WTC11 (cell line): Measurements from ENCODE around the gene CDIPT. TPM values are rescaled to one million over a fixed set of nuclear protein-coding genes. Genes with fewer than 3 reads are reported as not detected.
A peak's percentile ranks its signal among the peaks of the same experiment; 100 is the strongest.

Experiments used
- ATAC-seq: fragments of 200-7000 bp; cut with Tn5 transposase; 2 replicates; pipeline ENCODE4 v1.10.0; 2021; ENCODE audit warnings: mild to moderate bottlenecking, moderate library complexity
- CTCF ChIA-PET: fragments of 300-600 bp; sonication (Branson Sonifier 250); formaldehyde crosslinking; loops from one replicate; lab custom pipeline; 2021; ENCODE audit warnings: antibody characterized with exemption; lab: Charles Lee
- POLR2A ChIA-PET: fragments of 350-600 bp; sonication (Branson Sonifier 250); formaldehyde crosslinking; loops from one replicate; lab custom pipeline; 2021; ENCODE audit warnings: antibody characterized with exemption; lab: Charles Lee
- DNase-seq: peaks from one replicate; pipeline ENCODE4 v3.0.0; 2021; ENCODE audit warnings: low spot score
- H3K27ac Mint-ChIP-seq: 2 replicates; pipeline ENCODE4 v1.8.0; 2021; ENCODE audit warnings: mixed read lengths
- H3K27me3 Mint-ChIP-seq: 2 replicates; pipeline ENCODE4 v1.8.0; 2021; ENCODE audit warnings: low read depth, mild to moderate bottlenecking, moderate library complexity, mixed read lengths
- H3K36me3 Mint-ChIP-seq: 2 replicates; pipeline ENCODE4 v1.8.0; 2021; ENCODE audit warnings: mixed read lengths
- H3K4me1 Mint-ChIP-seq: 2 replicates; pipeline ENCODE4 v1.8.0; 2022; ENCODE audit warnings: mixed read lengths
- H3K4me3 Mint-ChIP-seq: 2 replicates; pipeline ENCODE4 v1.8.0; 2021; ENCODE audit warnings: mild to moderate bottlenecking, moderate library complexity, mixed read lengths
- H3K9me3 Mint-ChIP-seq: 2 replicates; pipeline ENCODE4 v1.8.0; 2021; ENCODE audit warnings: mixed read lengths
- CBFB ChIP-seq: sonication (generic); formaldehyde crosslinking; IDR thresholded peaks from 2 replicates; pipeline ENCODE4 v1.8.1; 2022; ENCODE audit warnings: mild to moderate bottlenecking, low read depth, missing genetic modification reagents
- ETV6 ChIP-seq: sonication (generic); formaldehyde crosslinking; IDR thresholded peaks from 2 replicates; pipeline ENCODE4 v1.8.1; 2022; ENCODE audit warnings: mild to moderate bottlenecking, missing genetic modification reagents
- GRHL2 ChIP-seq: fragments of 250-450 bp; sonication (Bioruptor Pico); IDR thresholded peaks from 2 replicates; pipeline ENCODE4 v1.8.0; 2022; ENCODE audit warnings: mild to moderate bottlenecking, moderate library complexity; ENCODE audit not compliant: insufficient replicate concordance, severe bottlenecking
- JUN ChIP-seq: sonication (generic); formaldehyde crosslinking; IDR thresholded peaks from 2 replicates; pipeline ENCODE4 v1.8.0; 2023; ENCODE audit warnings: mild to moderate bottlenecking, missing genetic modification reagents
- NR2C2 ChIP-seq: sonication (generic); formaldehyde crosslinking; IDR thresholded peaks from 2 replicates; pipeline ENCODE4 v1.8.0; 2022; ENCODE audit warnings: mild to moderate bottlenecking, missing genetic modification reagents
- NR3C1 ChIP-seq: sonication (generic); formaldehyde crosslinking; conservative IDR thresholded peaks from 2 replicates; pipeline ENCODE4 v1.8.1; 2023; ENCODE audit warnings: low read depth, mild to moderate bottlenecking, missing genetic modification reagents
- PREB ChIP-seq: sonication (generic); formaldehyde crosslinking; IDR thresholded peaks from 2 replicates; pipeline ENCODE4 v1.8.1; 2022; ENCODE audit warnings: mild to moderate bottlenecking, missing genetic modification reagents, moderate library complexity, borderline replicate concordance
- SMAD3 ChIP-seq: sonication (generic); formaldehyde crosslinking; IDR thresholded peaks from 2 replicates; pipeline ENCODE4 v1.8.0; 2022; ENCODE audit warnings: missing genetic modification reagents, mild to moderate bottlenecking, borderline replicate concordance
- ZNF121 ChIP-seq: sonication (generic); formaldehyde crosslinking; IDR thresholded peaks from 2 replicates; pipeline ENCODE4 v1.8.0; 2023; ENCODE audit warnings: missing genetic modification reagents
- ZNF281 ChIP-seq: sonication (generic); formaldehyde crosslinking; IDR thresholded peaks from 2 replicates; pipeline ENCODE4 v1.8.0; 2023; ENCODE audit warnings: mild to moderate bottlenecking, missing genetic modification reagents
- total RNA-seq: library from RNA; stranded (reverse); gene quantifications from 3 replicates; pipeline ENCODE4 v1.2.3, GENCODE V29; 2021
- TF ChIP-seq, protein P1 (sequence below): sonication (generic); formaldehyde crosslinking; conservative IDR thresholded peaks from 2 replicates; pipeline ENCODE4 v1.8.1; 2022; ENCODE audit warnings: mild to moderate bottlenecking, missing genetic modification reagents
- TF ChIP-seq, protein P2 (sequence below): sonication (generic); formaldehyde crosslinking; IDR thresholded peaks from 2 replicates; pipeline ENCODE4 v1.8.1; 2022; ENCODE audit warnings: low read depth, mild to moderate bottlenecking, moderate library complexity, missing genetic modification reagents, borderline replicate concordance
- TF ChIP-seq, protein P3 (sequence below): fragments of 250-450 bp; sonication (Bioruptor Pico); IDR thresholded peaks from 2 replicates; pipeline ENCODE4 v1.9.0; 2021; ENCODE audit warnings: mild to moderate bottlenecking, borderline replicate concordance

The CDIPT gene
- total RNA-seq, 1 experiment from 2014 or later, result 71.7 TPM

GRCh38 chr16:29908719-29909220 lies 45.7 kb upstream of the CDIPT start:
- ChIA-PET POLR2A (no interaction called here), CTCF (interaction anchor here (1.0 to 2.7 kb wide), 6 partner anchors 9 to 124 kb away, joined by 3 to 10 read pairs (median 3); partner anchors contain the start of genes ASPHD1 and SEZ6L2)
- peaks cover 8% of the 10 kb centered on the region for H3K4me1 Mint-ChIP-seq
- peaks cover 4% of the 10 kb centered on the region; the same call in 1 of the 2 replicates for H3K36me3 Mint-ChIP-seq
- DNase-seq (no peak), ATAC-seq (no peak)
- no peak overlapping the region for H3K27ac Mint-ChIP-seq
- H3K27me3 Mint-ChIP-seq, result no peaks in the 10 kb centered on the region
- TF ChIP-seq CBFB (CRISPR knock-in tag) (no peak), ZNF121 (CRISPR knock-in tag) (peak; percentile 79)
- no peak overlapping the region for H3K4me3 Mint-ChIP-seq
- H3K9me3 Mint-ChIP-seq, result no peaks in the 10 kb centered on the region

- peak overlapping the region; percentile 87; the same call in 1 of the 2 replicates for H3K27ac Mint-ChIP-seq
- CTCF ChIA-PET, result interaction anchor here (1.0 to 2.7 kb wide), 3 partner anchors 8 to 35 kb away, joined by 3 to 10 read pairs (median 3); partner anchors contain the start of genes ASPHD1 and SEZ6L2
- H3K4me3 Mint-ChIP-seq, result no peak overlapping the region
- peaks cover 12% of the 10 kb centered on the region for H3K4me1 Mint-ChIP-seq
- H3K36me3 Mint-ChIP-seq, result peaks cover 4% of the 10 kb centered on the region; the same call in 1 of the 2 replicates
- no peak for DNase-seq
- ATAC-seq, result no peak
- H3K27me3 Mint-ChIP-seq, result no peaks in the 10 kb centered on the region
- H3K9me3 Mint-ChIP-seq, result no peaks in the 10 kb centered on the region
- TF ChIP-seq, protein P1, sequence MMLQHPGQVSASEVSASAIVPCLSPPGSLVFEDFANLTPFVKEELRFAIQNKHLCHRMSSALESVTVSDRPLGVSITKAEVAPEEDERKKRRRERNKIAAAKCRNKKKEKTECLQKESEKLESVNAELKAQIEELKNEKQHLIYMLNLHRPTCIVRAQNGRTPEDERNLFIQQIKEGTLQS (CRISPR knock-in tag), result no peak
- TF ChIP-seq NR3C1 (no peak), PREB (CRISPR knock-in tag) (no peak), ETV6 (no peak)
- TF ChIP-seq, protein P2, sequence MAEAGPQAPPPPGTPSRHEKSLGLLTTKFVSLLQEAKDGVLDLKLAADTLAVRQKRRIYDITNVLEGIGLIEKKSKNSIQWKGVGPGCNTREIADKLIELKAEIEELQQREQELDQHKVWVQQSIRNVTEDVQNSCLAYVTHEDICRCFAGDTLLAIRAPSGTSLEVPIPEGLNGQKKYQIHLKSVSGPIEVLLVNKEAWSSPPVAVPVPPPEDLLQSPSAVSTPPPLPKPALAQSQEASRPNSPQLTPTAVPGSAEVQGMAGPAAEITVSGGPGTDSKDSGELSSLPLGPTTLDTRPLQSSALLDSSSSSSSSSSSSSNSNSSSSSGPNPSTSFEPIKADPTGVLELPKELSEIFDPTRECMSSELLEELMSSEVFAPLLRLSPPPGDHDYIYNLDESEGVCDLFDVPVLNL (CRISPR knock-in tag), result no peak
- POLR2A ChIA-PET, result interaction anchor here (0.7 to 2.1 kb wide), 2 partner anchors 9 to 92 kb away, joined by 4 to 6 read pairs; no protein-coding TSS in a partner anchor
Measured at GRCh38 chr16:29907973-29908372, 44.9 kb upstream of the CDIPT start.

GRCh38 chr16:29906520-29907244 lies 43.7 kb upstream of the CDIPT start:
- Mint-ChIP-seq H3K4me3 (no peak overlapping the region), H3K27me3 (no peaks in the 10 kb centered on the region), H3K9me3 (no peaks in the 10 kb centered on the region)
- ATAC-seq, result no peak; the same call in 1 of the 2 replicates
- ChIA-PET CTCF (interaction anchor here (0.6 kb wide), 1 partner anchor 58 kb away, joined by 4 read pairs; no protein-coding TSS in a partner anchor), POLR2A (interaction anchor here (2.1 kb wide), 1 partner anchor 10 kb away, joined by 6 read pairs; no protein-coding TSS in a partner anchor)
- TF ChIP-seq JUN (no peak), GRHL2 (CRISPR knock-in tag) (no peak), NR2C2 (CRISPR knock-in tag) (no peak), SMAD3 (no peak), ZNF281 (no peak)
- TF ChIP-seq, protein P3, sequence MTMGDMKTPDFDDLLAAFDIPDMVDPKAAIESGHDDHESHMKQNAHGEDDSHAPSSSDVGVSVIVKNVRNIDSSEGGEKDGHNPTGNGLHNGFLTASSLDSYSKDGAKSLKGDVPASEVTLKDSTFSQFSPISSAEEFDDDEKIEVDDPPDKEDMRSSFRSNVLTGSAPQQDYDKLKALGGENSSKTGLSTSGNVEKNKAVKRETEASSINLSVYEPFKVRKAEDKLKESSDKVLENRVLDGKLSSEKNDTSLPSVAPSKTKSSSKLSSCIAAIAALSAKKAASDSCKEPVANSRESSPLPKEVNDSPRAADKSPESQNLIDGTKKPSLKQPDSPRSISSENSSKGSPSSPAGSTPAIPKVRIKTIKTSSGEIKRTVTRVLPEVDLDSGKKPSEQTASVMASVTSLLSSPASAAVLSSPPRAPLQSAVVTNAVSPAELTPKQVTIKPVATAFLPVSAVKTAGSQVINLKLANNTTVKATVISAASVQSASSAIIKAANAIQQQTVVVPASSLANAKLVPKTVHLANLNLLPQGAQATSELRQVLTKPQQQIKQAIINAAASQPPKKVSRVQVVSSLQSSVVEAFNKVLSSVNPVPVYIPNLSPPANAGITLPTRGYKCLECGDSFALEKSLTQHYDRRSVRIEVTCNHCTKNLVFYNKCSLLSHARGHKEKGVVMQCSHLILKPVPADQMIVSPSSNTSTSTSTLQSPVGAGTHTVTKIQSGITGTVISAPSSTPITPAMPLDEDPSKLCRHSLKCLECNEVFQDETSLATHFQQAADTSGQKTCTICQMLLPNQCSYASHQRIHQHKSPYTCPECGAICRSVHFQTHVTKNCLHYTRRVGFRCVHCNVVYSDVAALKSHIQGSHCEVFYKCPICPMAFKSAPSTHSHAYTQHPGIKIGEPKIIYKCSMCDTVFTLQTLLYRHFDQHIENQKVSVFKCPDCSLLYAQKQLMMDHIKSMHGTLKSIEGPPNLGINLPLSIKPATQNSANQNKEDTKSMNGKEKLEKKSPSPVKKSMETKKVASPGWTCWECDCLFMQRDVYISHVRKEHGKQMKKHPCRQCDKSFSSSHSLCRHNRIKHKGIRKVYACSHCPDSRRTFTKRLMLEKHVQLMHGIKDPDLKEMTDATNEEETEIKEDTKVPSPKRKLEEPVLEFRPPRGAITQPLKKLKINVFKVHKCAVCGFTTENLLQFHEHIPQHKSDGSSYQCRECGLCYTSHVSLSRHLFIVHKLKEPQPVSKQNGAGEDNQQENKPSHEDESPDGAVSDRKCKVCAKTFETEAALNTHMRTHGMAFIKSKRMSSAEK (CRISPR knock-in tag), result no peak
- TF ChIP-seq, all 79 proteins: peak for 0
- H3K4me1 Mint-ChIP-seq, result peaks cover 12% of the 10 kb centered on the region
- peak overlapping the region; percentile 63 for H3K27ac Mint-ChIP-seq
- no peak for DNase-seq
- peaks cover 4% of the 10 kb centered on the region; the same call in 1 of the 2 replicates for H3K36me3 Mint-ChIP-seq
